Ascending aorta (tissue), 2 donors: ENCODE data around the gene DHRS1. TPM values are rescaled to one million over a fixed set of nuclear protein-coding genes. Genes with fewer than 3 reads are reported as not detected.
A peak's percentile ranks its signal among the peaks of the same experiment; 100 is the strongest.

Experiments
- DNase-seq, 2 donors: peaks; one replicate each; pipeline ENCODE4 v3.0.0-alpha.2; 2019; ENCODE audit warnings: low spot score in 2 of 2
- H3K27ac ChIP-seq, 2 donors: fragments of 200-600 bp; sonication (generic); one replicate each; pipeline ENCODE4 v1.5.1; 2016 to 2017; ENCODE audit warnings: mild to moderate bottlenecking in 1 of 2
- H3K27me3 ChIP-seq: fragments of 200-600 bp; sonication (generic); one replicate; pipeline ENCODE4 v1.5.1; 2017
- H3K36me3 ChIP-seq, 2 donors: fragments of 200-600 bp; sonication (generic); one replicate each; pipeline ENCODE4 v1.5.1; 2016
- H3K4me1 ChIP-seq, 2 donors: fragments of 200-600 bp; sonication (generic); one replicate each; pipeline ENCODE4 v1.5.1; 2016 to 2017; ENCODE audit warnings: mild to moderate bottlenecking in 1 of 2
- H3K4me3 ChIP-seq, 2 donors: fragments of 200-600 bp; sonication (generic); one replicate each; pipeline ENCODE4 v1.5.1; 2016 to 2017; ENCODE audit warnings: mild to moderate bottlenecking in 1 of 2
- H3K9me3 ChIP-seq, 2 donors: fragments of 200-600 bp; sonication (generic); one replicate each; pipeline ENCODE4 v1.5.1; 2016
- intact Hi-C: fragments of 100-400 bp; cut with DNase I; formaldehyde crosslinking; loops from one replicate; pipeline ENCODE4 v1.15.1; 2023
- total RNA-seq: library from RNA; depleted of rRNA; stranded (reverse); fragments of >200 nt; gene quantifications from one replicate; pipeline ENCODE4 v1.1.0, GENCODE V29; 2016
- TF ChIP-seq, protein P1 (sequence below), 3 experiments: fragments of 200-600 bp in 2 of 3; fragments of 450-650 bp in 1 of 3; sonication (generic) in 2 of 3; IDR thresholded peaks; one replicate each; pipeline ENCODE4 v1.5.1; 2016 to 2019; ENCODE audit warnings: antibody characterized with exemption in 3 of 3, mild to moderate bottlenecking in 1 of 3, moderate library complexity in 1 of 3

DHRS1 gene
- total RNA-seq, 1 donor from 2014 or later: 100 TPM

DNA sequence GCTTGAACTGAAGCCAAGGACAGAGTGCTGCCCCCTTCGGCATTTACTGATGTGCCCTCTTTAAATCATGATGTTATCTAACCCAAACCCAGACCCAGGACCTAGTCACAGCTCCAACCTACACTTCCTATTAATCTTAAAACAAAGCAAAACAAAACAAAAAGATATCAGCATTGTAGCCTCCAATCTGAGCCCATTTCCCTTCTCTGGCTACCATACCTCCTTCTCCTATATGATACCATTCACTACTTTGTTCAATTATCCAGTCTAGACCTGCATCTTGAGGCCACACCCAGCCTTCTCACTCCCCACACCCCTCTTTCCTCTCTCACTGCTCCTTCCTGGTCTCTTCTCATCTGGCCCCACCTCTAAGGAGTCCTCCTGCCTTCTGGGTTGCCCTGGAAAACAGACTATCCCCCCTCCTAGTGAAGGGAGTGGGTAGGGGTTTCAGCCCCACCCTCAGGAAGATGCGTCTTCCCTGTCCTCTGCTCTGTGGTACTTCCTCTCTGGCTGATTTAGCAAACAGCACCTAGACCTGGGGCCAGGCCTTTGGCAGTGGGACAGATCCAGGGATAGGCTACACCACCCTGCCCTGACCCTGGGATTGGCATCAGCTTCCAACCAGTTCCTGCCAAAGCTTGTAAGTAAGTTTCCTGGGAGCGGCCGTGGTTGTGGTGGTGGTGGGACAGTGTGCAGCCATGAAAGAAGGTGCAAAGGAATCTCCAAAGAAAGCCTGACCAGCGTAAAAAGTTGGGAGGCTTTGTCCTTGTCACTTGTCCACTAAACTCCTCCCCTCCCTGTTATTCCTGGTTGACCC lies 15.0 kb upstream of the DHRS1 start:
- Histone ChIP-seq H3K4me1 (peaks cover 8 to 17% of the 10 kb centered on the region in 2 donors), H3K27me3 (peaks cover 4% of the 10 kb centered on the region), H3K9me3 (no peaks in the 10 kb centered on the region), H3K36me3 (no peaks in the 10 kb centered on the region), H3K27ac (no peak overlapping the region), H3K4me3 (no peak overlapping the region)
- DNase-seq: no peak
- intact Hi-C loops: no loop called here
- TF ChIP-seq, protein P1, sequence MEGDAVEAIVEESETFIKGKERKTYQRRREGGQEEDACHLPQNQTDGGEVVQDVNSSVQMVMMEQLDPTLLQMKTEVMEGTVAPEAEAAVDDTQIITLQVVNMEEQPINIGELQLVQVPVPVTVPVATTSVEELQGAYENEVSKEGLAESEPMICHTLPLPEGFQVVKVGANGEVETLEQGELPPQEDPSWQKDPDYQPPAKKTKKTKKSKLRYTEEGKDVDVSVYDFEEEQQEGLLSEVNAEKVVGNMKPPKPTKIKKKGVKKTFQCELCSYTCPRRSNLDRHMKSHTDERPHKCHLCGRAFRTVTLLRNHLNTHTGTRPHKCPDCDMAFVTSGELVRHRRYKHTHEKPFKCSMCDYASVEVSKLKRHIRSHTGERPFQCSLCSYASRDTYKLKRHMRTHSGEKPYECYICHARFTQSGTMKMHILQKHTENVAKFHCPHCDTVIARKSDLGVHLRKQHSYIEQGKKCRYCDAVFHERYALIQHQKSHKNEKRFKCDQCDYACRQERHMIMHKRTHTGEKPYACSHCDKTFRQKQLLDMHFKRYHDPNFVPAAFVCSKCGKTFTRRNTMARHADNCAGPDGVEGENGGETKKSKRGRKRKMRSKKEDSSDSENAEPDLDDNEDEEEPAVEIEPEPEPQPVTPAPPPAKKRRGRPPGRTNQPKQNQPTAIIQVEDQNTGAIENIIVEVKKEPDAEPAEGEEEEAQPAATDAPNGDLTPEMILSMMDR (IDR thresholded peaks at IDR 0.05): no peak

DNA sequence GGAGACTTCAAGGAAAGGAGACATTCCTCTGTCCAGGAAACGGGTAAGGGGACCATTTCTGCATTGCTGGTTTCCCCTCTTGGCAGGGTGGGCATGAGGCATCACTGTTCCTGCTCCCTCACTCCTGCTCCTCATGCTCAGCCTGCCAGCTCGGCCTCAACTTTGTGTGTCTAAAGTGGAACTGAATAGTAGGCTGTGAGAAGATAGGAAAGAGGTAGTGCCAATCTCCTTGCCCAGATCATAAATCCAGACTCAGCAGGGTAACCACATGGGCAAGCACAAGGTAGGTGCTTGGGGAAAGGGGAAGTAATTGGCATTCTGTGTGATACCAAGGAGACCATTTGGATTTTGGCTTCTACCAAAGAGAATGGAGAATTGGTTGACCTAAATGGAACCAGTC lies 14.3 kb upstream of the DHRS1 start:
- H3K36me3 ChIP-seq: no peaks in the 10 kb centered on the region
- intact Hi-C loops: no loop called here
- H3K27me3 ChIP-seq: peaks cover 4% of the 10 kb centered on the region
- TF ChIP-seq, protein P1 (IDR thresholded peaks at IDR 0.05): no peak
- H3K4me1 ChIP-seq: peaks cover 8 to 17% of the 10 kb centered on the region in 2 donors
- DNase-seq: no peak
- no peaks in the 10 kb centered on the region for H3K9me3 ChIP-seq
- H3K4me3 ChIP-seq: no peak overlapping the region
- peak overlapping the region in 1 of 2 donors; percentile 19 for H3K27ac ChIP-seq

DNA sequence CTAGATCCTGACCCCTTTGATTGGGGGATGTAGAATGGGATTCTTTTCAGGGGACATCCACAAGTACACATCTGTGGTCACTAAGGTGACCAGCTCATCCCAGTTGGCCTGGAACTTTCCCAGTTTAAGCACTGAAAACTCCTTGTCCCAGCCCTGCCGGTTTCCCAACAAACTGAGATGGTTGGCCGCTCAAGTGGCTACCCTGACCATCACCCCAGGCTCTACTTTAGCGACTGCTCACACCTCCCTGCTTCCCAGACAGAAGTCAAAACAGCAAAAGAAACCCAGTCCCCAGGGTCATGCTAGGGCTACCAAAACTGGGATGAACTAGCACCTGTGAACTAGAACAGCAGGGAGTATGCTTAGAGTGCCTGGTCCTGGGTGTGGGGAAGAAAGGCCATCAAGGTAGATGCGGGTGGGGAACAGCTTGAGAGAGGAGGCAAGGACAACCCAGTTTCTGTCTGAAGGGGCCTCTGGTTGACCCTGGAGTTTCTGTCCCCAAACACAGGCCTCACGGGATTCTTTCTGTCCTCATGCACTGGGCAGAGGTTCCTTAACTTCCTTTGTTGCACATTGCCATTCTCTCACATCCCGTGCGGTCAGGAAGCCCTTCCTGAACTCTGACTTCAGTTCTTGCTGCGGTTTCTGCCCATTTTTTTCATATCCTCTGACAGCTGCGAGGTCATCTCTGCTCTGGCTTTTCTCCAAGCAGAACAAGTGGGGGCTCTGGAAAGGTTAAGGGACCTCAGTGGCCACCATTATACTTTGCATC lies 13.3 kb upstream of the DHRS1 start:
- H3K27ac ChIP-seq: peak overlapping the region; percentile 45 to 65
- H3K27me3 ChIP-seq: peaks cover 4% of the 10 kb centered on the region
- TF ChIP-seq, protein P1 (IDR thresholded peaks at IDR 0.05): no peak
- no peak for DNase-seq
- intact Hi-C loops: no loop called here
- H3K4me3 ChIP-seq: no peak overlapping the region
- peaks cover 8 to 17% of the 10 kb centered on the region in 2 donors for H3K4me1 ChIP-seq
- no peaks in the 10 kb centered on the region for H3K36me3 ChIP-seq
- no peaks in the 10 kb centered on the region for H3K9me3 ChIP-seq

DNA sequence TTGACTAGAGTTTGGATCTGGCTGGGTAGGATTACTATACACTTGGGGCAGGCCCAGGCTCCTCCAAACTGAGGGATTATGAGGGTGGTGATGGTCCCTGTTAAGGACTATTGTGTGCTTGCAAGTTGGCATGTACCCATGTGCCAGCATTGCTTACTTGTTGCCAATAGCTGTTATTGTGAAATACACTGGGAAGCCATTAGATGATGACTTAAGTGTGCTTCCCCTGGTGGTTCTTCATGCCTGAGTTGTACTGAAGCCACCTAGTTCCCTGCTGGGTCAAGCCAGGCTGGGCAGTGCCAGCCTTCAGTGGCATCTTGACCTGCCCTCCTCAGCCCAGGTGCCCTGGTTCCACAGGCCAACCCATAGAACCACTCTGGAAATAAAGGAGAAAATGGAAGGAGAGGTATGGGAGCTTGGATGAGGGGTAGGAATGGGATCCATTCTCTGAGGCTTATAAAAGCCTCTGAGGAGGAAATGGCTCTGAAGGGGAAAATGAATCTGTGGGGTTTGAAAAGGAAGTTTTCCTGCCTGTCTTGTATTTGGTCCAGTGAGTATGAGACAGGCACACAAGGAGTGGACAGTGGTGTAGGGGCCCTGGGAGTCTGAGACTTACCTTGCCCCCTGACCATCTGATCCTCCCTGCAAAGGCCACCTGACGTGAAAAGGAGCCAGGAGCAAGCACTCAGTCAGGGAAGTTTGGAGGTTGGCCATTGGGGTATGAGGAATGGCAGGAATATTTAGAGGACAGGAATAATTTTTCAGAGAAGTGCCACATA lies 12.4 kb upstream of the DHRS1 start:
- Histone ChIP-seq H3K4me1 (peaks cover 8 to 20% of the 10 kb centered on the region in 2 donors), H3K36me3 (peaks cover 0 to 1% of the 10 kb centered on the region in 2 donors), H3K27ac (peak overlapping the region; percentile 65 to 68), H3K9me3 (no peaks in the 10 kb centered on the region), H3K4me3 (peak overlapping the region; percentile 61 to 68), H3K27me3 (peaks cover 4% of the 10 kb centered on the region)
- intact Hi-C loops: loop anchor here (1.0 kb wide), 1 partner anchor 12 kb away; no protein-coding TSS in a partner anchor
- no peak for DNase-seq
- TF ChIP-seq, protein P1 (IDR thresholded peaks at IDR 0.05): no peak
